ENCODE measurements around the gene RAC2. TPM values are rescaled to one million over a fixed set of nuclear protein-coding genes. Genes with fewer than 3 reads are reported as not detected.

The RAC2 gene
- total RNA-seq, 5 donors from 2014 or later (not counting 1 experiment from before 2014, with no cell fraction given) = 353 to 413 (median 385) TPM

DNA sequence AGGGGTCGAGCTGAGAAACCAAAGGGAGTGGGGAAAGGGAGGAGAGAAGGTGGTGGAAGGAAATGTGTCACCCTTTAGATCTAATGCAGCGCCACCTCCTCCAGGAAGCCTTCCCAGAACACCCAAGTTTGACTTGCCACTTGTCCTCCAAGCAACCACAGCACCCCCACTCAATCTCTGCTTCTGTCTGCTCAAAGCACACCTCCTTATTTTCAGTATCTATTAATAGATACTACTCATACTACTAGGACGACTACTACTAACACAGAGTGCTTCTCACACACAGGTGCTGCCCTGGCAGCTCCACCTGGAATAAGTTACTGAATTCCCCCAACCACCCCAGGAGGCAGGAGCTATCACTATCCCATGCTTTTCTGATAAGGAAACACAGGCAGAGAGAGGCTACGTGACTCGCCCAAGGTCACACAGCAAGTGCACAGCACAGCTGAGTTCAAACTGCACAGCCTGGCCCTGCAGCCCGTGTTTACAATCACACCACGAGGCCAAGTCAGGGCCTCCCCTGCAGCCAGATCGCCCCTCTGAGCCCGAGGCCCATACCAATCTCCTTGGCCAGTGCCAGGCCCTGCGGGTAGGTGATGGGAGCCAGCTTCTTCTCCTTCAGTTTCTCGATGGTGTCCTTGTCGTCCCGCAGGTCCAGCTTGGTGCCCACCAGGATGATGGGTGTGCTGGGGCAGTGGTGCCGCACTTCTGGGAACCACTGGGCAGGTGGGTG lies 13.2 kb downstream of the RAC2 start:
- Histone ChIP-seq H3K27me3 (replicated peaks in 1 of 2; ENCODE audit: control insufficient read depth in 2 of 2, extremely low read depth in 1 of 2, insufficient read depth in 2 of 2, low read length in 1 of 2) (no peaks in the 10 kb centered on the region), H3K27ac (ENCODE audit: low read length) (peak overlapping the region; percentile 84), H3K4me1 (ENCODE audit: control insufficient read depth in 1 of 2, extremely low read depth in 1 of 2, insufficient read depth in 2 of 2, low read length in 2 of 2) (peaks cover 75 to 96% of the 10 kb centered on the region in 2 experiments), H3K36me3 (ENCODE audit: control insufficient read depth in 2 of 2, extremely low read depth in 1 of 2, insufficient read depth in 1 of 2, low read length in 1 of 2) (peaks cover 6 to 88% of the 10 kb centered on the region in 2 donors), H3K4me3 (ENCODE audit: control insufficient read depth in 1 of 2, extremely low read depth in 1 of 2, low read length in 1 of 2) (peak overlapping the region; percentile 14 to 26), H3K9me3 (no peaks in the 10 kb centered on the region)
- Mint-ChIP-seq H3K36me3 (peaks cover 36% of the 10 kb centered on the region), H3K9me3 (no peaks in the 10 kb centered on the region), H3K4me1 (peaks cover 87 to 92% (median 89%) of the 10 kb centered on the region in 3 donors), H3K27ac (peak overlapping the region; percentile 97 to 99), H3K27me3 (no peaks in the 10 kb centered on the region), H3K4me3 (peak overlapping the region; percentile 54 to 97 (median 57))
- ChIA-PET POLR2A (interaction anchor here in 1 of 2 donors (0.6 kb wide), 1 partner anchor 1042 kb away, joined by 3 read pairs; no protein-coding TSS in a partner anchor), CTCF (interaction anchor here (1.0 to 5.5 kb wide), 4 partner anchors 8 to 32 kb away, joined by 3 to 26 read pairs (median 4); partner anchors contain the start of gene RAC2 (in 1 of the 2))
- WGBS (ENCODE audit: insufficient coverage) = 14% methylated on average over 12 of the region's 14 CpGs
- peak in 16 of 35 experiments; percentile 29 to 71 (median 50) for DNase-seq
- peak; percentile 1 to 15 (median 2) for ATAC-seq (replicated peaks in 1 of 4)

DNA sequence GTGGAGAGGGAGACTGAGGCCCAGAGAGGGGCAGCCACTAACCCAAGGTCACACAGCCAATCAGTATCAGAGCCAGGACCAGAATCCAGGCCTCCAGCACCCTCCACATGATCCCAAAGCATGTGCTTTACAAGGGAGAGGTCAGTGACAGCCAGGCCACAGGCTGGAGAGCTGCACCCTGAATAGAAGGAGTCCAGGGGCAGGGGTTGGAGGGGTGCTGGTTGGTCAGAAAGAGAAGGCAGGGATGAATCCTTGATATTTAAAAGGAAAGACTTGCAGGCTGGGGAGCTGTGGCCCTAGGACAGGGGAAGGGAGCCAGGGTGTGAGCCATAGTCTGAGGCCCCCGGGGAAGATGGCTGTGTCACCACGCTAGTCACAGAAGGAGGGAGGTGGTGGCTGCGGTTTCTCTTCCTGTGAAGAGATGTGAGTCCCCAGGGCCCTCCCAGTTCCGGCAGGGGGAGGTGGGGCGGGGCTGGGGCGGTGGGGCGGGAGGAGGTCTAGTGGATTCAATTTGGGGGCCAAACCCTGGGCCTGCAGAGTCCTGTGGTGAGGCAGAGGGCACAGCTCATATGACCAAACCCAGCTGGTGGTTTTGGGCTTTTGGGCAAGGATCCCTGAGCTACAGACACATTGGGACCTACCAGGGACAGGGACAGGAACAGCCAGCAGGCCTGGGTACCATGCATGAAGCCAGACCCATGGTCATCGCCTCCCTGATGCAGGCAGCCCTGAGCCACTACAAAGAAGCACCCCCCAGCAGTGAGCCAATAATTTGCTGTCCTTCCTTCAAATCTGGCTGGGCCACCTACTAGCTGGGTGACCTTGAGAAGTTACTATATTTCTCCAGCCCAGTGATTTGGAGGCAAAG lies 14.0 kb downstream of the RAC2 start:
- H3K27ac ChIP-seq (ENCODE audit: low read length) = peak overlapping the region; percentile 95
- peaks cover 87 to 92% (median 89%) of the 10 kb centered on the region in 3 donors for H3K4me1 Mint-ChIP-seq
- CTCF ChIA-PET = interaction anchor here (0.8 to 5.5 kb wide), 8 partner anchors 8 to 150 kb away, joined by 3 to 26 read pairs (median 4); partner anchors contain the start of gene RAC2 (in 1 of the 2)
- no peaks in the 10 kb centered on the region for H3K9me3 Mint-ChIP-seq
- POLR2A ChIA-PET = interaction anchor here in 1 of 2 donors (0.6 to 1.1 kb wide), 3 partner anchors 10 to 1043 kb away, joined by 3 to 5 read pairs (median 3); no protein-coding TSS in a partner anchor
- H3K9me3 ChIP-seq = no peaks in the 10 kb centered on the region
- peak; percentile 80 to 87 (median 81) for ATAC-seq (replicated peaks in 1 of 4)
- peak; percentile 74 to 95 (median 91) for DNase-seq
- H3K4me3 Mint-ChIP-seq = peak overlapping the region; percentile 66 to 97 (median 71)
- H3K4me1 ChIP-seq (ENCODE audit: control insufficient read depth in 1 of 2, extremely low read depth in 1 of 2, insufficient read depth in 2 of 2, low read length in 2 of 2) = peaks cover 73 to 96% of the 10 kb centered on the region in 2 experiments
- H3K27ac Mint-ChIP-seq = peak overlapping the region; percentile 97 to 99
- WGBS (ENCODE audit: insufficient coverage) = 0% methylated on average over 4 of the region's 8 CpGs
- peaks cover 12 to 88% of the 10 kb centered on the region in 2 donors for H3K36me3 ChIP-seq (ENCODE audit: control insufficient read depth in 2 of 2, extremely low read depth in 1 of 2, insufficient read depth in 1 of 2, low read length in 1 of 2)
- H3K27me3 Mint-ChIP-seq = no peaks in the 10 kb centered on the region
- H3K36me3 Mint-ChIP-seq = peaks cover 38% of the 10 kb centered on the region
- H3K4me3 ChIP-seq (ENCODE audit: control insufficient read depth in 1 of 2, extremely low read depth in 1 of 2, low read length in 1 of 2) = peak overlapping the region; percentile 34 to 62
- H3K27me3 ChIP-seq (replicated peaks in 1 of 2; ENCODE audit: control insufficient read depth in 2 of 2, extremely low read depth in 1 of 2, insufficient read depth in 2 of 2, low read length in 1 of 2) = no peaks in the 10 kb centered on the region

DNA sequence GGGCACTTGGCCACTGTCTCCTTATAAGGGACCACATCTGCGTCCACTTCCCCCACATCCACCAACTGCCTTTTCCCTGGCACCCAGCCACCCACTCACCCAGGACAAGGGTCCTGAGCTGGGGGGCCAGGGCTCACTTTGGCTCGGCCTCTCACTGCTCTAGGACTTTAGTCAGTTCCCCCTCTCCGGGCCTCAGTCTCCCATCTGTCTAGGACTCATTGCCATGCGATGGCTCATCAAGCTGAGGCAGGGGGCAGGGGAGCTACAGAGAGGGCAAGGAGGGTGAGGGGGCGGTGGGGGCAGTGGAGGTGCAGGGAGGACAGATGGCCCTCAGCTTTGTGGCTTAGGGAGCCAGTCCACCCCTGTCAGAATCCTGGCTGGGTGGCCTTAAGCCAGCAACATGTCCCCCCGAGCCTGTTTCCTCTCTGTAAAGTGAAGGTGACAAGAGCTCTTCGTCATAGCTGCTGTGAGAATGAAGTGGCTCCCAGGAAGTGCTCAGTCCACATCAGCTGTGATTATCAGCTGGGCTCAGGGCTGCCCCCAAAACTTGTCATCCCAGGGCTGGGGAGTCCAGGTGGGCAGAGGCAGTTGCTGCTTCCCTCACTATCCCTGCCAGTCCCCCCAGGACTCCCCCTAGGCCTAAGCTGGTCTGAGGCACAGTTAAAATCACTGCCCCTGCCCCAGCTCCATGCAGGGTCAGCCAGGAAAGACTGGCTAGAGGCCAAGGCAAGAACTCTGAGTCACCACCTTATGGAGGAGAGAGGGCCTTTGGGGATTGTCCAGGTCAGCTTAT lies 14.9 kb downstream of the RAC2 start:
- H3K4me3 ChIP-seq (ENCODE audit: control insufficient read depth in 1 of 2, extremely low read depth in 1 of 2, low read length in 1 of 2) = peak overlapping the region; percentile 34 to 62
- H3K9me3 ChIP-seq = no peaks in the 10 kb centered on the region
- peaks cover 42% of the 10 kb centered on the region for H3K36me3 Mint-ChIP-seq
- ChIA-PET POLR2A (interaction anchor here in 1 of 2 donors (0.9 to 1.1 kb wide), 2 partner anchors 9 to 13 kb away, joined by 3 to 5 read pairs; no protein-coding TSS in a partner anchor), CTCF (interaction anchor here (0.8 to 5.5 kb wide), 6 partner anchors 9 to 150 kb away, joined by 3 to 26 read pairs (median 5); partner anchors contain the start of gene RAC2 (in 1 of the 2))
- no peaks in the 10 kb centered on the region for H3K27me3 ChIP-seq (replicated peaks in 1 of 2; ENCODE audit: control insufficient read depth in 2 of 2, extremely low read depth in 1 of 2, insufficient read depth in 2 of 2, low read length in 1 of 2)
- H3K4me3 Mint-ChIP-seq = peak overlapping the region; percentile 66 to 97 (median 71)
- H3K4me1 Mint-ChIP-seq = peaks cover 87 to 92% (median 89%) of the 10 kb centered on the region in 3 donors
- no peaks in the 10 kb centered on the region for H3K9me3 Mint-ChIP-seq
- DNase-seq (peak in 6 of 35 experiments; percentile 27 to 74 (median 35)), ATAC-seq (replicated peaks in 1 of 4) (peak; percentile 6 to 28 (median 16))
- 29% methylated on average over 4 of the region's 7 CpGs for WGBS (ENCODE audit: insufficient coverage)
- H3K27ac ChIP-seq (ENCODE audit: low read length) = peak overlapping the region; percentile 95
- H3K4me1 ChIP-seq (ENCODE audit: control insufficient read depth in 1 of 2, extremely low read depth in 1 of 2, insufficient read depth in 2 of 2, low read length in 2 of 2) = peaks cover 72 to 96% of the 10 kb centered on the region in 2 experiments
- peak overlapping the region; percentile 97 to 99 for H3K27ac Mint-ChIP-seq
- H3K36me3 ChIP-seq (ENCODE audit: control insufficient read depth in 2 of 2, extremely low read depth in 1 of 2, insufficient read depth in 1 of 2, low read length in 1 of 2) = peaks cover 12 to 88% of the 10 kb centered on the region in 2 donors
- H3K27me3 Mint-ChIP-seq = no peaks in the 10 kb centered on the region

DNA sequence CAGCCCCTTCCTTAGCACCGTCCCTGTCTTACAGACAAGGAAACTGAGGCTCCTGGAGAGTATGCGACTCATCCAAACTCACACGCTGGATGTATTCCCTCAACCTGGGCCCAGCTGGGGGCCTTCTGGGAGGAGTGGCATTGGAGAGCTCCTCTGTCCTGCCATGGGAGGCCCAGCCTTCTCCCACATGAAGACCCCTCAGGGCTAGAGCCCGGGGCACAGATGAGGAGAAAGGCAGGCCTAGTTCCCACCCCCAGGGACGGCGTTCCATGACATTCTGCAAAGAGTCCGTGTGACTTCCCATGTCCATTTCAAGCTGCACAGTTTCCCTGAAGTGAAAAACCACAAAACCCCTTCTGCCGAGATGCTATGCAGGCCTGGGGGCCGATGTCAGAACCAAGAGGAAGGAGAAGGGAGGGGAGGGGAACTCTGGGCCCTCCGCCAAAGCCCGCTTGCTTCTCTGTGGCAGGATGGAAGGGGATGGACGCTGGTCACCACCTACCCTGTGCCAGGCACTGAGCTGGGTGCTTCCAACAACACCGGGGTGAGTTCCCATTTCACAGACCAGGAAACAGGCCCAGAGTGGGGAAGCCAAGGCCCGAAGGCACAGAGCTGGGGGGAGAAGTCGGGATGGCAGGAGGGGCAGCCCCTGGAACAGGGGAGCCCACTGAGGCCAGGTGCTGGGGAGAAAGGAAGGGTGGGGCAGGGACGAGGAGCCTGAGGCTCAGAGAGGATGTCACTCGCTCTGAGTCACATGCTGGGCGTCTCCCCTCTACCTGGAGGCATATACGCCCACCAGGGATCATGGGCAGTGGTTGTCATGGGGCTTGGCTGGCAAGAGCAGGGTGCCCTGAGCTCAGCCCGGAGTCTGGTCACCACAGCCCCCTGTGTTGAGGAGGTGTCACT lies 15.7 kb downstream of the RAC2 start:
- Mint-ChIP-seq H3K27me3 (no peaks in the 10 kb centered on the region), H3K4me3 (peak overlapping the region; percentile 28 to 97 (median 43)), H3K4me1 (peaks cover 87 to 92% (median 89%) of the 10 kb centered on the region in 3 donors), H3K36me3 (peaks cover 46% of the 10 kb centered on the region), H3K9me3 (no peaks in the 10 kb centered on the region), H3K27ac (peak overlapping the region; percentile 97 to 99)
- no peaks in the 10 kb centered on the region for H3K9me3 ChIP-seq
- peaks cover 72 to 96% of the 10 kb centered on the region in 2 experiments for H3K4me1 ChIP-seq (ENCODE audit: control insufficient read depth in 1 of 2, extremely low read depth in 1 of 2, insufficient read depth in 2 of 2, low read length in 2 of 2)
- no peaks in the 10 kb centered on the region for H3K27me3 ChIP-seq (replicated peaks in 1 of 2; ENCODE audit: control insufficient read depth in 2 of 2, extremely low read depth in 1 of 2, insufficient read depth in 2 of 2, low read length in 1 of 2)
- 18% methylated on average over 11 of the region's 20 CpGs for WGBS (ENCODE audit: insufficient coverage)
- H3K27ac ChIP-seq (ENCODE audit: low read length) = peak overlapping the region; percentile 95
- ChIA-PET POLR2A (no interaction called here), CTCF (interaction anchor here (1.2 to 5.5 kb wide), 2 partner anchors 15 to 16 kb away, joined by 3 to 26 read pairs; partner anchors contain the start of gene RAC2 (in 1 of the 2))
- H3K36me3 ChIP-seq (ENCODE audit: control insufficient read depth in 2 of 2, extremely low read depth in 1 of 2, insufficient read depth in 1 of 2, low read length in 1 of 2) = peaks cover 12 to 87% of the 10 kb centered on the region in 2 donors
- peak overlapping the region in 1 of 2 donors; percentile 34 for H3K4me3 ChIP-seq (ENCODE audit: control insufficient read depth in 1 of 2, extremely low read depth in 1 of 2, low read length in 1 of 2)
- DNase-seq = peak in 10 of 35 experiments; percentile 30 to 65 (median 43)
- peak in 3 of 4 experiments; percentile 8 to 41 (median 36) for ATAC-seq (replicated peaks in 1 of 4)

DNA sequence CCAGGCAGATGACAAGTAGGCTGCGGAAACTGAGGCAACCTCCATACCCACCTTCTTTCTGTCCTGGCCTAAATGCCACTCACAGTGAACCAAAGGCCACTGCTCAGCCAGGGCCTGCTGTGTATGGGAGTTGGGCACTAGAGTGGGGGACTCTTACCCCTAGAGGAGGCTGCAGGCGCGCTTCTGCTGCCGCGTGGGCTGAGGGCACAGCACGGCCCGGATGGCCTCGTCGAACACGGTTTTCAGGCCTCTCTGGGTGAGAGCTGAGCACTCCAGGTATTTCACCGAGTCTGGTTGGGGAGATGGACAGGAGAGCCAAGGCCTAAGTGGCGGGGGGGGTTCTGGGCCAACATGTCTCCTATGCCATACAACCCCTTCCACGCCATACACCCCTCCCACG lies 17.6 kb downstream of the RAC2 start:
- ChIA-PET POLR2A (interaction anchor here in 1 of 2 donors (0.6 kb wide), 1 partner anchor 49 kb away, joined by 4 read pairs; no protein-coding TSS in a partner anchor), CTCF (no interaction called here)
- peaks cover 89 to 92% (median 90%) of the 10 kb centered on the region in 3 donors for H3K4me1 Mint-ChIP-seq
- peak overlapping the region; percentile 90 to 98 for H3K27ac Mint-ChIP-seq
- WGBS (ENCODE audit: insufficient coverage) = no CpG with 5 or more reads among the region's 14 CpGs
- DNase-seq (no peak), ATAC-seq (replicated peaks in 1 of 4) (no peak)
- H3K4me3 ChIP-seq (ENCODE audit: control insufficient read depth in 1 of 2, extremely low read depth in 1 of 2, low read length in 1 of 2) = peak overlapping the region in 1 of 2 donors; percentile 2
- no peaks in the 10 kb centered on the region for H3K9me3 ChIP-seq
- peaks cover 47% of the 10 kb centered on the region for H3K36me3 Mint-ChIP-seq
- peak overlapping the region; percentile 39 for H3K27ac ChIP-seq (ENCODE audit: low read length)
- peaks cover 0 to 3% (median 0%) of the 10 kb centered on the region in 3 donors for H3K9me3 Mint-ChIP-seq
- no peaks in the 10 kb centered on the region for H3K27me3 Mint-ChIP-seq
- peaks cover 71 to 96% of the 10 kb centered on the region in 2 experiments for H3K4me1 ChIP-seq (ENCODE audit: control insufficient read depth in 1 of 2, extremely low read depth in 1 of 2, insufficient read depth in 2 of 2, low read length in 2 of 2)
- peak overlapping the region in 1 of 3 donors; percentile 65 for H3K4me3 Mint-ChIP-seq
- no peaks in the 10 kb centered on the region for H3K27me3 ChIP-seq (replicated peaks in 1 of 2; ENCODE audit: control insufficient read depth in 2 of 2, extremely low read depth in 1 of 2, insufficient read depth in 2 of 2, low read length in 1 of 2)
- peaks cover 12 to 73% of the 10 kb centered on the region in 2 donors for H3K36me3 ChIP-seq (ENCODE audit: control insufficient read depth in 2 of 2, extremely low read depth in 1 of 2, insufficient read depth in 1 of 2, low read length in 1 of 2)
